PC-3 (cell line): Measurements from ENCODE around the gene MARK2.

Experiments used
- EZH2 ChIP-seq: fragments of 300-600 bp; sonication (generic); IDR thresholded peaks from one replicate; pipeline ENCODE4 v1.6.1; 2017; ENCODE audit warnings: antibody characterized with exemption, mild to moderate bottlenecking, low read length; ENCODE audit not compliant: unreplicated experiment
- EZH2phosphoT487 ChIP-seq: fragments of 300-600 bp; sonication (generic); IDR thresholded peaks from 2 replicates; pipeline ENCODE4 v1.6.1; 2018; ENCODE audit warnings: mild to moderate bottlenecking, antibody characterized with exemption, low read length, borderline replicate concordance
- TF ChIP-seq, protein P1 (sequence below): fragments of 300-600 bp; sonication (generic); conservative IDR thresholded peaks from 2 replicates; pipeline ENCODE4 v1.5.1; 2017; ENCODE audit warnings: antibody characterized with exemption, low read depth, mild to moderate bottlenecking, low read length

- TF ChIP-seq, protein P1, sequence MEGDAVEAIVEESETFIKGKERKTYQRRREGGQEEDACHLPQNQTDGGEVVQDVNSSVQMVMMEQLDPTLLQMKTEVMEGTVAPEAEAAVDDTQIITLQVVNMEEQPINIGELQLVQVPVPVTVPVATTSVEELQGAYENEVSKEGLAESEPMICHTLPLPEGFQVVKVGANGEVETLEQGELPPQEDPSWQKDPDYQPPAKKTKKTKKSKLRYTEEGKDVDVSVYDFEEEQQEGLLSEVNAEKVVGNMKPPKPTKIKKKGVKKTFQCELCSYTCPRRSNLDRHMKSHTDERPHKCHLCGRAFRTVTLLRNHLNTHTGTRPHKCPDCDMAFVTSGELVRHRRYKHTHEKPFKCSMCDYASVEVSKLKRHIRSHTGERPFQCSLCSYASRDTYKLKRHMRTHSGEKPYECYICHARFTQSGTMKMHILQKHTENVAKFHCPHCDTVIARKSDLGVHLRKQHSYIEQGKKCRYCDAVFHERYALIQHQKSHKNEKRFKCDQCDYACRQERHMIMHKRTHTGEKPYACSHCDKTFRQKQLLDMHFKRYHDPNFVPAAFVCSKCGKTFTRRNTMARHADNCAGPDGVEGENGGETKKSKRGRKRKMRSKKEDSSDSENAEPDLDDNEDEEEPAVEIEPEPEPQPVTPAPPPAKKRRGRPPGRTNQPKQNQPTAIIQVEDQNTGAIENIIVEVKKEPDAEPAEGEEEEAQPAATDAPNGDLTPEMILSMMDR = no peak
- TF ChIP-seq EZH2 (no peak), EZH2phosphoT487 (no peak)
Measured at GRCh38 chr11:63958008-63958407, 119.1 kb downstream of the MARK2 start.
